GM23248 (cell line): ENCODE data around the gene HIP1. TPM values are rescaled to one million over a fixed set of nuclear protein-coding genes. Genes with fewer than 3 reads are reported as not detected.
"Not testable (repeated sequence)": the region's sequence is repeated elsewhere in the genome, so short reads cannot be mapped to it uniquely, and the experiment has no call there.

Source experiments
- DNase-seq: peaks from one replicate; pipeline ENCODE4 v3.0.0-alpha.2; 2015
- H2AFZ ChIP-seq: fragments of 200-600 bp; sonication (generic); 2 replicates; pipeline ENCODE4 v1.6.1; 2016; ENCODE audit warnings: antibody characterized with exemption
- H3F3A ChIP-seq: fragments of 200-600 bp; sonication (generic); 2 replicates; pipeline ENCODE4 v1.6.1; 2016; ENCODE audit warnings: mild to moderate bottlenecking, antibody characterized with exemption, mixed run types; ENCODE audit not compliant: insufficient read depth
- H3K27ac ChIP-seq: fragments of 200-600 bp; sonication (generic); 2 replicates; pipeline ENCODE4 v1.5.1; 2016; ENCODE audit warnings: mild to moderate bottlenecking
- H3K27me3 ChIP-seq: fragments of 200-600 bp; sonication (generic); replicated peaks from 2 replicates; pipeline ENCODE4 v1.6.1; 2016; ENCODE audit warnings: mild to moderate bottlenecking; ENCODE audit not compliant: insufficient read depth
- H3K36me3 ChIP-seq: fragments of 200-600 bp; sonication (generic); 2 replicates; pipeline ENCODE4 v1.6.1; 2016; ENCODE audit warnings: low read depth, mild to moderate bottlenecking
- H3K4me1 ChIP-seq: fragments of 200-600 bp; sonication (generic); 2 replicates; pipeline ENCODE4 v1.6.1; 2016; ENCODE audit warnings: mild to moderate bottlenecking; ENCODE audit not compliant: insufficient read depth
- H3K4me2 ChIP-seq: fragments of 200-600 bp; sonication (generic); one replicate; pipeline ENCODE4 v1.6.1; 2016; ENCODE audit warnings: mild to moderate bottlenecking; ENCODE audit not compliant: unreplicated experiment
- H3K4me3 ChIP-seq: fragments of 200-600 bp; sonication (generic); 2 replicates; pipeline ENCODE4 v1.5.1; 2016; ENCODE audit warnings: mild to moderate bottlenecking
- H3K79me2 ChIP-seq: fragments of 200-600 bp; sonication (generic); 2 replicates; pipeline ENCODE4 v1.6.1; 2016; ENCODE audit warnings: mild to moderate bottlenecking; ENCODE audit not compliant: insufficient read depth
- H3K9ac ChIP-seq: fragments of 200-600 bp; sonication (generic); 2 replicates; pipeline ENCODE4 v1.6.1; 2016; ENCODE audit warnings: mild to moderate bottlenecking
- H3K9me2 ChIP-seq: fragments of 200-600 bp; sonication (generic); 2 replicates; pipeline ENCODE4 v1.6.1; 2016; ENCODE audit warnings: mixed run types, mild to moderate bottlenecking, moderate library complexity; ENCODE audit not compliant: insufficient read depth
- H3K9me3 ChIP-seq: fragments of 200-600 bp; sonication (generic); one replicate; pipeline ENCODE4 v1.6.1; 2017; ENCODE audit warnings: low read depth
- H4K20me1 ChIP-seq: fragments of 200-600 bp; sonication (generic); 2 replicates; pipeline ENCODE4 v1.6.0; 2016; ENCODE audit not compliant: insufficient read depth
- EZH2 ChIP-seq: fragments of 200-600 bp; sonication (generic); IDR thresholded peaks from 2 replicates; pipeline ENCODE4 v1.6.1; 2018; ENCODE audit warnings: antibody characterized with exemption, mild to moderate bottlenecking; ENCODE audit not compliant: insufficient read depth, poor library complexity, severe bottlenecking
- EZH2phosphoT487 ChIP-seq: fragments of 200-600 bp; sonication (generic); IDR thresholded peaks from 2 replicates; pipeline ENCODE4 v1.6.1; 2018; ENCODE audit warnings: antibody characterized with exemption, moderate library complexity, mild to moderate bottlenecking, low read depth; ENCODE audit not compliant: insufficient read depth
- WGBS, 2 experiments: methylation state at CpG; one replicate each; pipeline ENCODE4 v1.1.6; 2015 to 2017; ENCODE audit warnings: low lambda C conversion rate in 2 of 2, low coverage in 1 of 2; ENCODE audit errors: missing lambda C conversion rate in 2 of 2; 5-methylcytosine and 5-hydroxymethylcytosine counted together
- in situ Hi-C: fragments of 300-500 bp; cut with MboI; formaldehyde crosslinking; loops from 2 replicates; pipeline ENCODE4 v1.15.0; 2020
- polyA plus RNA-seq: library from polyadenylated mRNA; unstranded; fragments of >200 nt; fragmentation: Nextera tagmentation; extraction: Ambion mirVana; gene quantifications from 2 replicates; pipeline ENCODE4 v1.2.1, GENCODE V29; 2016
- total RNA-seq: library from RNA; depleted of rRNA; stranded (reverse); fragments of >200 nt; shearing (Covaris generic); gene quantifications from 2 replicates; pipeline ENCODE4 v1.2.3, GENCODE V29; 2014

HIP1 gene
- total and polyA plus RNA-seq, 2 experiments from 2014 or later, result 6.1 to 13.6 TPM

- Histone ChIP-seq H3K4me3 (no peak overlapping the region), H3K4me1 (no peaks in the 10 kb centered on the region), H3K36me3 (no peaks in the 10 kb centered on the region), H3K9ac (no peak overlapping the region), H4K20me1 (no peaks in the 10 kb centered on the region), H3K79me2 (no peaks in the 10 kb centered on the region), H3K9me3 (no peaks in the 10 kb centered on the region), H3K4me2 (no peak overlapping the region), H2AFZ (no peak overlapping the region), H3F3A (no peaks in the 10 kb centered on the region), H3K27me3 (no peaks in the 10 kb centered on the region), H3K27ac (no peak overlapping the region), H3K9me2 (no peaks in the 10 kb centered on the region)
- no peak for TF ChIP-seq EZH2
- TF ChIP-seq EZH2phosphoT487, result no peak
- peak; percentile 88 for DNase-seq
- in situ Hi-C loops, result loop anchor here (25.0 kb wide), 1 partner anchor 200 kb away; no protein-coding TSS in a partner anchor
- 0 to 3% methylated on average over 2 of the region's 2 CpGs for WGBS, 2 experiments
Observed at GRCh38 chr7:75762350-75762917, 23.7 kb upstream of the HIP1 start.

- in situ Hi-C loops, result loop anchor here (25.0 kb wide), 1 partner anchor 200 kb away; no protein-coding TSS in a partner anchor
- H3K79me2 ChIP-seq, H3K4me1 ChIP-seq, DNase-seq, H3F3A ChIP-seq, H3K27me3 ChIP-seq, H3K36me3 ChIP-seq, H3K4me2 ChIP-seq, H4K20me1 ChIP-seq, H3K9ac ChIP-seq, H3K4me3 ChIP-seq, H3K9me3 ChIP-seq, H3K9me2 ChIP-seq, H2AFZ ChIP-seq, H3K27ac ChIP-seq: not testable (repeated sequence)
- 94 to 99% methylated on average over 3 of the region's 3 CpGs for WGBS, 2 experiments
Observed at GRCh38 chr7:75761801-75762200, 23.1 kb upstream of the HIP1 start.

GRCh38 chr7:75758491-75758890, 19.8 kb upstream of the HIP1 start:
- no peaks in the 10 kb centered on the region for H3K27me3 ChIP-seq
- DNase-seq, result peak; percentile 43
- in situ Hi-C loops, result loop anchor here (10.0 to 25.0 kb wide), 2 partner anchors 114 to 196 kb away; no protein-coding TSS in a partner anchor
- no peaks in the 10 kb centered on the region for H3K9me2 ChIP-seq
- H3K79me2 ChIP-seq, result no peaks in the 10 kb centered on the region
- no peak overlapping the region for H3K9ac ChIP-seq
- H3K27ac ChIP-seq, result no peak overlapping the region
- no peaks in the 10 kb centered on the region for H3K4me1 ChIP-seq
- WGBS, 2 experiments, result 15 to 34% methylated on average over 2 of the region's 2 CpGs
- no peak for TF ChIP-seq EZH2
- TF ChIP-seq EZH2phosphoT487, result no peak
- H2AFZ ChIP-seq, result no peak overlapping the region
- H3K4me3 ChIP-seq, result no peak overlapping the region
- H3F3A ChIP-seq, result no peaks in the 10 kb centered on the region
- no peaks in the 10 kb centered on the region for H3K36me3 ChIP-seq
- H4K20me1 ChIP-seq, result no peaks in the 10 kb centered on the region
- H3K4me2 ChIP-seq, result no peak overlapping the region
- H3K9me3 ChIP-seq, result no peaks in the 10 kb centered on the region

- no peaks in the 10 kb centered on the region for H3K9me3 ChIP-seq
- DNase-seq, result no peak
- no peak overlapping the region for H3K4me2 ChIP-seq
- no peak overlapping the region for H3K9ac ChIP-seq
- H3K4me1 ChIP-seq, result no peaks in the 10 kb centered on the region
- TF ChIP-seq EZH2 (no peak), EZH2phosphoT487 (no peak)
- no peaks in the 10 kb centered on the region for H3K9me2 ChIP-seq
- H3F3A ChIP-seq, result no peaks in the 10 kb centered on the region
- 97% methylated on average over 7 of the region's 7 CpGs for WGBS, 2 experiments
- in situ Hi-C loops, result loop anchor here (10.0 to 25.0 kb wide), 2 partner anchors 113 to 196 kb away; no protein-coding TSS in a partner anchor
- H3K27me3 ChIP-seq, result no peaks in the 10 kb centered on the region
- H3K79me2 ChIP-seq, result no peaks in the 10 kb centered on the region
- H3K4me3 ChIP-seq, result no peak overlapping the region
- H2AFZ ChIP-seq, result no peak overlapping the region
- no peaks in the 10 kb centered on the region for H4K20me1 ChIP-seq
- no peaks in the 10 kb centered on the region for H3K36me3 ChIP-seq
- H3K27ac ChIP-seq, result no peak overlapping the region
Observed at GRCh38 chr7:75757860-75758259, 19.1 kb upstream of the HIP1 start.
